Body of pancreas (tissue), 4 donors: ENCODE measurements around the gene CDH4.

Experiments
- POLR2A ChIP-seq, 3 donors: fragments of 450-650 bp; IDR thresholded peaks; one replicate each; pipeline ENCODE4 v1.6.1; 2016; ENCODE audit warnings: antibody characterized with exemption in 3 of 3, mild to moderate bottlenecking in 2 of 3
- TF ChIP-seq, protein P1 (sequence below), 7 experiments: fragments of 450-650 bp in 4 of 7; fragments of 200-600 bp in 3 of 7; sonication (generic) in 3 of 7; IDR thresholded peaks; one replicate each; pipeline ENCODE4 v1.5.1; 2016 to 2019; ENCODE audit warnings: antibody characterized with exemption in 7 of 7

DNA sequence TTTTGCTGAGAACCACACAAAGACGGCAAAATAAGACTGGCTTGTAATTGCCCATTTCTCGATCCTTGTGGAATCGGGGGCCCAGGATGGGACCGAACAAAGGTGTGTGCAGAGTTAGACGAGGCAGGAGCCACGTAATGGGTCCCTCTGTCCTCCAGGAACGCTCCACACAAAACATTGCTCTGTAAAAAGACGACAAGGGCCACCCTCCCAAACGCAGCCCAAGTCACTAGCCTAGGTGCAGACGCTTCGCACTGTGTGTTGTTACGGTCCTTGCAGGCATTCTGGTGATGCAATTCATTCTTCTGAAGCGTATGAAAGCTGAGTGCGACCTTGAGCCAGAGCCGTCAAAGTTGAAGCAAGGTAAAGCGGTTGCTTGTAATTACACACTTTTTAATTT lies 450.2 kb downstream of the CDH4 start:
- TF ChIP-seq POLR2A (IDR thresholded peaks at IDR 0.05) = no peak
- TF ChIP-seq, protein P1, sequence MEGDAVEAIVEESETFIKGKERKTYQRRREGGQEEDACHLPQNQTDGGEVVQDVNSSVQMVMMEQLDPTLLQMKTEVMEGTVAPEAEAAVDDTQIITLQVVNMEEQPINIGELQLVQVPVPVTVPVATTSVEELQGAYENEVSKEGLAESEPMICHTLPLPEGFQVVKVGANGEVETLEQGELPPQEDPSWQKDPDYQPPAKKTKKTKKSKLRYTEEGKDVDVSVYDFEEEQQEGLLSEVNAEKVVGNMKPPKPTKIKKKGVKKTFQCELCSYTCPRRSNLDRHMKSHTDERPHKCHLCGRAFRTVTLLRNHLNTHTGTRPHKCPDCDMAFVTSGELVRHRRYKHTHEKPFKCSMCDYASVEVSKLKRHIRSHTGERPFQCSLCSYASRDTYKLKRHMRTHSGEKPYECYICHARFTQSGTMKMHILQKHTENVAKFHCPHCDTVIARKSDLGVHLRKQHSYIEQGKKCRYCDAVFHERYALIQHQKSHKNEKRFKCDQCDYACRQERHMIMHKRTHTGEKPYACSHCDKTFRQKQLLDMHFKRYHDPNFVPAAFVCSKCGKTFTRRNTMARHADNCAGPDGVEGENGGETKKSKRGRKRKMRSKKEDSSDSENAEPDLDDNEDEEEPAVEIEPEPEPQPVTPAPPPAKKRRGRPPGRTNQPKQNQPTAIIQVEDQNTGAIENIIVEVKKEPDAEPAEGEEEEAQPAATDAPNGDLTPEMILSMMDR (IDR thresholded peaks at IDR 0.05) = no peak
